Ishikawa (cell line): ENCODE results near the gene AHCYL2.

Experiments
- CEBPB ChIP-seq: IDR thresholded peaks from 2 replicates; pipeline ENCODE4 v1.6.1; 2012
- CREB1 ChIP-seq: IDR thresholded peaks from 2 replicates; pipeline ENCODE4 v1.6.1; 2012; ENCODE audit warnings: low read depth
- EGR1 ChIP-seq: IDR thresholded peaks from 2 replicates; pipeline ENCODE4 v1.6.1; 2012
- EP300 ChIP-seq: IDR thresholded peaks from 2 replicates; pipeline ENCODE4 v1.6.1; 2012; ENCODE audit warnings: borderline replicate concordance
- FOXM1 ChIP-seq: IDR thresholded peaks from 2 replicates; pipeline ENCODE4 v1.6.1; 2012; ENCODE audit warnings: low read depth, borderline replicate concordance
- RAD21 ChIP-seq: IDR thresholded peaks from 2 replicates; pipeline ENCODE4 v1.6.1; 2012; ENCODE audit warnings: low read depth
- TAF1 ChIP-seq: IDR thresholded peaks from 2 replicates; pipeline ENCODE4 v1.6.1; 2012; ENCODE audit warnings: low read depth, mild to moderate bottlenecking
- TCF12 ChIP-seq: IDR thresholded peaks from 2 replicates; pipeline ENCODE4 v1.6.1; 2012; ENCODE audit warnings: low read depth
- YY1 ChIP-seq: IDR thresholded peaks from 2 replicates; pipeline ENCODE4 v1.6.1; 2012; ENCODE audit warnings: low read depth
- ZBTB7A ChIP-seq: IDR thresholded peaks from 2 replicates; pipeline ENCODE4 v1.6.1; 2012; ENCODE audit warnings: low read depth
- TF ChIP-seq, protein P1 (sequence below): IDR thresholded peaks from 2 replicates; pipeline ENCODE4 v1.6.1; 2012
- TF ChIP-seq, protein P2 (sequence below): IDR thresholded peaks from 2 replicates; pipeline ENCODE4 v1.6.1; 2012; ENCODE audit warnings: low read depth, mild to moderate bottlenecking
- TF ChIP-seq, protein P3 (sequence below): IDR thresholded peaks from 2 replicates; pipeline ENCODE4 v1.6.1; 2012

DNA sequence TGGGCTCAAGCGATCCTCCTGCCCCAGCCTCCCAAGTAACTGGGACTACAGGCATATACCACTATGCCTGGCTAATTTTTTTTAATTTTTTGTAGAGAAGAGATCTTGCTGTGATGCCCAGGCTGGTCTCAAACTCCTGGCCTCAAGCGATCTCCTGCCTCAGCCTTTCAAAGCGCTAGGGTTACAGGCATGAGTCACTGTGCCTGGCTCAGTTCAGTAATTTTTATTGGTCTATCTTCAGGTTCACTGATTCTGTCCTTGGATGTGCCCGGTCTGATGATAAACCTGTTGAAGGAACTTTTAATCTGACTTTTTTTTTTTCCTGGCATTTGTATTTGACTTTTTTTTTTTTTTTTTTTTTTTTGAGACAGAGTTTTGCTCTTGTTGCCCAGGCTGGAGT is 169.3 kb downstream of the AHCYL2 start:
- TF ChIP-seq RAD21 (no peak), ZBTB7A (no peak), TAF1 (no peak), YY1 (no peak), EP300 (no peak), TCF12 (no peak), CREB1 (no peak), CEBPB (no peak), EGR1 (no peak), FOXM1 (no peak)
- TF ChIP-seq, protein P1, sequence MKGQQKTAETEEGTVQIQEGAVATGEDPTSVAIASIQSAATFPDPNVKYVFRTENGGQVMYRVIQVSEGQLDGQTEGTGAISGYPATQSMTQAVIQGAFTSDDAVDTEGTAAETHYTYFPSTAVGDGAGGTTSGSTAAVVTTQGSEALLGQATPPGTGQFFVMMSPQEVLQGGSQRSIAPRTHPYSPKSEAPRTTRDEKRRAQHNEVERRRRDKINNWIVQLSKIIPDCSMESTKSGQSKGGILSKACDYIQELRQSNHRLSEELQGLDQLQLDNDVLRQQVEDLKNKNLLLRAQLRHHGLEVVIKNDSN, result no peak
- TF ChIP-seq, protein P2, sequence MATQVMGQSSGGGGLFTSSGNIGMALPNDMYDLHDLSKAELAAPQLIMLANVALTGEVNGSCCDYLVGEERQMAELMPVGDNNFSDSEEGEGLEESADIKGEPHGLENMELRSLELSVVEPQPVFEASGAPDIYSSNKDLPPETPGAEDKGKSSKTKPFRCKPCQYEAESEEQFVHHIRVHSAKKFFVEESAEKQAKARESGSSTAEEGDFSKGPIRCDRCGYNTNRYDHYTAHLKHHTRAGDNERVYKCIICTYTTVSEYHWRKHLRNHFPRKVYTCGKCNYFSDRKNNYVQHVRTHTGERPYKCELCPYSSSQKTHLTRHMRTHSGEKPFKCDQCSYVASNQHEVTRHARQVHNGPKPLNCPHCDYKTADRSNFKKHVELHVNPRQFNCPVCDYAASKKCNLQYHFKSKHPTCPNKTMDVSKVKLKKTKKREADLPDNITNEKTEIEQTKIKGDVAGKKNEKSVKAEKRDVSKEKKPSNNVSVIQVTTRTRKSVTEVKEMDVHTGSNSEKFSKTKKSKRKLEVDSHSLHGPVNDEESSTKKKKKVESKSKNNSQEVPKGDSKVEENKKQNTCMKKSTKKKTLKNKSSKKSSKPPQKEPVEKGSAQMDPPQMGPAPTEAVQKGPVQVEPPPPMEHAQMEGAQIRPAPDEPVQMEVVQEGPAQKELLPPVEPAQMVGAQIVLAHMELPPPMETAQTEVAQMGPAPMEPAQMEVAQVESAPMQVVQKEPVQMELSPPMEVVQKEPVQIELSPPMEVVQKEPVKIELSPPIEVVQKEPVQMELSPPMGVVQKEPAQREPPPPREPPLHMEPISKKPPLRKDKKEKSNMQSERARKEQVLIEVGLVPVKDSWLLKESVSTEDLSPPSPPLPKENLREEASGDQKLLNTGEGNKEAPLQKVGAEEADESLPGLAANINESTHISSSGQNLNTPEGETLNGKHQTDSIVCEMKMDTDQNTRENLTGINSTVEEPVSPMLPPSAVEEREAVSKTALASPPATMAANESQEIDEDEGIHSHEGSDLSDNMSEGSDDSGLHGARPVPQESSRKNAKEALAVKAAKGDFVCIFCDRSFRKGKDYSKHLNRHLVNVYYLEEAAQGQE, result no peak
- TF ChIP-seq, protein P3, sequence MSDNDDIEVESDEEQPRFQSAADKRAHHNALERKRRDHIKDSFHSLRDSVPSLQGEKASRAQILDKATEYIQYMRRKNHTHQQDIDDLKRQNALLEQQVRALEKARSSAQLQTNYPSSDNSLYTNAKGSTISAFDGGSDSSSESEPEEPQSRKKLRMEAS, result no peak
